GM10248 (cell line): Measurements from ENCODE around the gene CCDC144A.
A peak's percentile ranks its signal among the peaks of the same experiment; 100 is the strongest.
"Not testable (repeated sequence)": the region's sequence is repeated elsewhere in the genome, so short reads cannot be mapped to it uniquely, and the experiment has no call there.

ENCODE experiments used
- CTCF ChIA-PET: fragments of 300-600 bp; sonication (Branson Sonifier 250); formaldehyde crosslinking; extraction: SDS; loops from one replicate; lab custom pipeline; 2021; ENCODE audit warnings: antibody characterized with exemption; lab: Yijun Ruan, JAX
- POLR2A ChIA-PET: fragments of 350-650 bp; sonication (Branson Sonifier 250); formaldehyde crosslinking; extraction: SDS; loops from one replicate; lab custom pipeline; 2020; ENCODE audit warnings: antibody characterized with exemption; lab: Yijun Ruan, JAX
- DNase-seq: peaks from one replicate; pipeline ENCODE4 v3.0.0; 2012; ENCODE audit errors: extremely low spot score
- TF ChIP-seq, protein P1 (sequence below): IDR thresholded peaks from 2 replicates; pipeline ENCODE4 v1.5.1; 2012; ENCODE audit warnings: mild to moderate bottlenecking, low read depth; ENCODE audit errors: extremely low read depth, missing control alignments, control extremely low read depth

Gene CCDC144A, protein sequence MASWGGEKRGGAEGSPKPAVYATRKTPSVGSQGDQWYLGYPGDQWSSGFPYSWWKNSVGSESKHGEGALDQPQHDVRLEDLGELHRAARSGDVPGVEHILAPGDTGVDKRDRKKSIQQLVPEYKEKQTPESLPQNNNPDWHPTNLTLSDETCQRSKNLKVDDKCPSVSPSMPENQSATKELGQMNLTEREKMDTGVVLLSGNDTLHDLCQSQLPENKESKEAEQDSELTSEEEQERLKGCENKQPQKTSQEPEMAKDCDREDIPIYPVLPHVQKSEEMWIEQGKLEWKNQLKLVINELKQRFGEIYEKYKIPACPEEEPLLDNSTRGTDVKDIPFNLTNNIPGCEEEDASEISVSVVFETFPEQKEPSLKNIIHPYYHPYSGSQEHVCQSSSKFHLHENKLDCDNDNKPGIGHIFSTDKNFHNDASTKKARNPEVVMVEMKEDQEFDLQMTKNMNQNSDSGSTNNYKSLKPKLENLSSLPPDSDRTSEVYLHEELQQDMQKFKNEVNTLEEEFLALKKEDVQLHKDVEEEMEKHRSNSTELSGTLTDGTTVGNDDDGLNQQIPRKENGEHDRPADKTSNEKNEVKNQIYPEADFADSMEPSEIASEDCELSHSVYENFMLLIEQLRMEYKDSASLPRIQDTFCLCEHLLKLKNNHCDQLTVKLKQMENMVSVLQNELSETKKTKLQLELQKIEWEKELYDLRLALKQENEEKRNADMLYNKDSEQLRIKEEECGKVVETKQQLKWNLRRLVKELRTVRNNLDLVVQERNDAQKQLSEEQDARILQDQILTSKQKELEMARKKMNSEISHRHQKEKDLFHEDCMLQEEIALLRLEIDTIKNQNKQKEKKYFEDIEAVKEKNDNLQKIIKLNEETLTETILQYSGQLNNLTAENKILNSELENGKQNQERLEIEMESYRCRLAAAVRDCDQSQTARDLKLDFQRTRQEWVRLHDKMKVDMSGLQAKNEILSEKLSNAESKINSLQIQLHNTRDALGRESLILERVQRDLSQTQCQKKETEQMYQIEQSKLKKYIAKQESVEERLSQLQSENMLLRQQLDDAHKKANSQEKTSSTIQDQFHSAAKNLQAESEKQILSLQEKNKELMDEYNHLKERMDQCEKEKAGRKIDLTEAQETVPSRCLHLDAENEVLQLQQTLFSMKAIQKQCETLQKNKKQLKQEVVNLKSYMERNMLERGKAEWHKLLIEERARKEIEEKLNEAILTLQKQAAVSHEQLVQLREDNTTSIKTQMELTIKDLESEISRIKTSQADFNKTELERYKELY (N-terminal part only)

DNA sequence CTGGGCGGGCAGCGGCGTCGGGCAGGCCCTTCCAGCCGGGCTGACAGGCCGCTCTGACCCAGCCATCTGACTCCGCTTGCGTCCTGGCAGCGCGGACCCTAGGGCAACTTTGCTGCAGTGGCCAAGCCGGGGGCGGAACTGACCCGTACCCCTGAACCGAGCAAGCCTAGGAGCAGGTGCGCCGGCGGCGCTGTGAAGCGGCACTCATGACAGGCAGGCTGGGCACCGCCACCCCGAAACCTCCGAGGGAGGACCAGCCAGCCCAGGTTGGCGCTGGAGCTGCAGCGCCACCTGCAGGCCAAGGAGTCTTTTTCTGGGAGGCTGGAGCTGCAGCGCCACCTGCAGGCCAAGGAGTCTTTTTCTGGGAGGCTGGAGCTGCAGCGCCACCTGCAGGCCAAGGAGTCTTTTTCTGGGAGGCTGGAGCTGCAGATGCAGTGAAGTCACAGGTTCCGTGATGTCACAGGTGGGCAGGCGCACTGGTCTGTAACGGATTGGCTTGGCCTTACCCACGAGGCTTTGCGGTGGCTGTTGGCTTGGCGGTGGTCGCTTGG is at the start of gene CCDC144A:
CCDC144A (plus strand) TSS at position 511 of the 551 bp plus-strand sequence. CDS start 160 bp downstream, outside the sequence.
- TF ChIP-seq, protein P1, sequence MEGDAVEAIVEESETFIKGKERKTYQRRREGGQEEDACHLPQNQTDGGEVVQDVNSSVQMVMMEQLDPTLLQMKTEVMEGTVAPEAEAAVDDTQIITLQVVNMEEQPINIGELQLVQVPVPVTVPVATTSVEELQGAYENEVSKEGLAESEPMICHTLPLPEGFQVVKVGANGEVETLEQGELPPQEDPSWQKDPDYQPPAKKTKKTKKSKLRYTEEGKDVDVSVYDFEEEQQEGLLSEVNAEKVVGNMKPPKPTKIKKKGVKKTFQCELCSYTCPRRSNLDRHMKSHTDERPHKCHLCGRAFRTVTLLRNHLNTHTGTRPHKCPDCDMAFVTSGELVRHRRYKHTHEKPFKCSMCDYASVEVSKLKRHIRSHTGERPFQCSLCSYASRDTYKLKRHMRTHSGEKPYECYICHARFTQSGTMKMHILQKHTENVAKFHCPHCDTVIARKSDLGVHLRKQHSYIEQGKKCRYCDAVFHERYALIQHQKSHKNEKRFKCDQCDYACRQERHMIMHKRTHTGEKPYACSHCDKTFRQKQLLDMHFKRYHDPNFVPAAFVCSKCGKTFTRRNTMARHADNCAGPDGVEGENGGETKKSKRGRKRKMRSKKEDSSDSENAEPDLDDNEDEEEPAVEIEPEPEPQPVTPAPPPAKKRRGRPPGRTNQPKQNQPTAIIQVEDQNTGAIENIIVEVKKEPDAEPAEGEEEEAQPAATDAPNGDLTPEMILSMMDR = peak; percentile 60
- POLR2A ChIA-PET = not testable (repeated sequence)
- peak; percentile 33 for DNase-seq
- CTCF ChIA-PET = interaction anchor here (0.8 to 2.3 kb wide), 5 partner anchors 9 to 236 kb away, joined by 3 to 7 read pairs (median 5); no protein-coding TSS in a partner anchor

DNA sequence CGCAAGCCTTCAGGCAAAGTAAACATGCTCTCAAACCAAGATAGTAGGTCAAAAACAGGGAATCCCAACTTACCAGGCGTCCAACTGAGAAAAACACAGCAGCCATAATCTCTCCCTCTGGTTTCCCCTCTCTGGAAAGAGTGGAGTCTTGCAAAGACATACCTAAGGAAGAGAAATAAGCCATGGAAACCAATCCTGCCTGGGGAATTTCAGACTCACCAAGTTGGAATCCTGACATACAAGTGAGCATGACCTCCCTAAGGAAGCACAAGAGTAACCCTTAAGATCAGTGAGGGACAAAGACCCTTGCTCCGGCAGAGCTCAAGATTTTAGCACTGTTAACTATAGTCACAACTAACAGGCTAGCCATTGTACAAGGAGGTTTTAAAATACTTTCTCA is 40.5 kb upstream of the CCDC144A start:
- ChIA-PET CTCF (no interaction called here), POLR2A (no interaction called here)
- TF ChIP-seq, protein P1 = no peak
- DNase-seq = no peak

DNA sequence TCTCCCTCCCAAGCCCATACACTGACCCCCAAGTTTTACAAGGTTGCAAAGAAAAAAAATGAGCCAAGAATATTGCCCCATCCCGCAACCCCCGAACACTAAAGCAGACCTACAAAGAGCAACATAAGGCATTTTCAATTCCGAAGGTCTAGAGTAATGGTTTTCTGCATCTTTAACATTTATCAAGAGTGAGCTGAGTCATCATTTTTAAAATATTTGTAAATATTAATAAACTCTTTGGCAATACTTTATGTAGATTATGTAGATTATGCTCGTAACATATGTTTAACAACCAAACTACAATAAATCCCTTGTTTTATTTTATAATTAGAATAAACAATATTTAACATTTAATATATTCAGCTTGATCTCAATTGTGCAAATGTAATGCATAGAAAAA is 37.8 kb upstream of the CCDC144A start:
- CTCF ChIA-PET = interaction anchor here (0.7 to 2.0 kb wide), 2 partner anchors 63 to 155 kb away, joined by 3 to 7 read pairs; no protein-coding TSS in a partner anchor
- no peak for DNase-seq
- TF ChIP-seq, protein P1 = no peak
- POLR2A ChIA-PET = no interaction called here

DNA sequence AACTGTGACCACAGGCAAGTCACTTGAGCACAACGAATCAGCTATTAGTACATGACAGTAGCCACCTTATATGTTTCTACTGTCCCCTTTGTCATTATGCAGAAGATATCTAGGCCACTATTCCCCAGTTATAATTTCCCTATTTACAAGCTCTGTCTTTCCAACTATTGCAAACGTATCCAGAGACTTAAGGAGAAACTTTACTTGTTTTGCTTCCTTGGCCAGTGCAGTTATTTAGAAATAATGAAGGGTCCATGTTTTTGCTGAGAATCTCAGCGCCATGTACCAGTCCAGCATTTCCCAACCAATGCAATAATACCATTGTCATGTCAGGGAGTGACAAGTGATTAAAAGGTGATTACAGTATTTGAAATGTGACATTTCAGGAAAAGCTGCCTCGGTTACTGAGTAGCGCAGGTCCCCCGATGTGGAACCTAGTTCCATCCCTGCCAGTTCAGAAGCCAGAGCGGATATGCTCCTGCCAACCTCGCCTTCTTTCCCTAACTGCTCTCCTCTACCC is 37.1 kb upstream of the CCDC144A start:
- POLR2A ChIA-PET = no interaction called here
- no peak for DNase-seq
- TF ChIP-seq, protein P1 = no peak
- CTCF ChIA-PET = interaction anchor here (0.7 to 2.0 kb wide), 3 partner anchors 64 to 156 kb away, joined by 3 to 7 read pairs (median 3); no protein-coding TSS in a partner anchor

DNA sequence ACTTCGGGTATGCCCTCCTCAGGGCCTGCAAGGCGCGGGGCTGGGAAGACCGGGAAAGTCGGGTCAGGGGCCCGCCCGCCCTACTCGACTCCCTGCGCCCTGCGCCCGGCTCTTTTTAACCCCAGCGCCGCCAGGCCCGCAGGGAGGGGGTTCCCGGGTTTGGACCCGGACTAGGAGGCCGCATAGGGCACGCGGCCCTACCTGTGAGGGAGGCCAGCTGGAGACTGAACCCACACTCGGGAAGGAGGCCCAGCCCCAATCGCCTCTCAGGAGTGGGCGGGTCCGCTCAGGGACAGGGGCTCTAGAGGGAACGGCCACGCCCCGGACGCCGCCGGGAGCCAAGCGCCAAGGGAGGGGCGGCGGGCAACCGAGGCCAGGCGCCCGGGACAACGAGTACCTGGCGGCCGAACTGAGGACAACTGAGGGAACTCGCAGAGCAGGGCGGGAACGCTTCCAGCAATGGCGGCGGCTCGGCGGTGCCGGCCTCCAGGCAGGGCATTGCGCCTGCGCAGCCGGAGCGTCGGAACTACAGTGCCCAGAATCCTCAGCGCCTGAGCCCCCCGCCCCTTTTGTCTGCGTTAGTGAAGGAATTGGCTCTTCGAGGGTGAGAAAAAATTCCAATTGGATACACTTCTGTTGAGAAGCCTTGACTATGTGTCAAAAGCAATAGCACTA is 36.5 kb upstream of the CCDC144A start, which contains the start of gene ZNF624:
ZNF624 (minus strand) TSS at position 484 of the 675 bp plus-strand sequence.
- ChIA-PET CTCF (interaction anchor here (1.2 to 2.0 kb wide), 2 partner anchors 64 to 117 kb away, joined by 3 to 7 read pairs; no protein-coding TSS in a partner anchor), POLR2A (no interaction called here)
- DNase-seq = peak; percentile 94
- TF ChIP-seq, protein P1 = no peak
